Measurements from ENCODE around the gene CAMK1. TPM values are rescaled to one million over a fixed set of nuclear protein-coding genes. Genes with fewer than 3 reads are reported as not detected.

The CAMK1 gene
- total RNA-seq, 1 donor from 2014 or later: 116 TPM

DNA sequence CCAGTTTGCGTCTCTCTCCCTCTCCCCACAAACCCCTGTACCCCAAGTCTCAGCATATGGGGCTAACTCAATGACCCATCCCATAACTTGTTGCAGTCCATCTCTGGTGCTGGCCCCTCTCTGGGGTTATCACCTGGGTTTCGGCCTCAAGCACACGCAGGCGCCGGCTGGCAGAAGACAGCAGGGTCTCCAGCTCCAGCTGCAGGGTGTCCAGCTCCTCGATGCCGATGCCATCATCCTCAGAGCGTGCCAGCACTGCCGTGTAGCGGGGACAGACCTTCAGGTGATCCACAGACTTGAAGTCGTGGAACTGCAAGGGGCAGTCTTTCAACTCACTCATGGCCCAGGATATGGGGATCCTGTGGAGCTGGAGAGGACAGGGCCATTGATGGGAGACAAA, 21.4 kb upstream of the CAMK1 start:
- DNase-seq (ENCODE audit: low spot score): no peak
- intact Hi-C loops (cut with micrococcal nuclease): loop anchor here (5.0 to 10.0 kb wide), 2 partner anchors 141 to 454 kb away; partner anchors contain the start of genes CRELD1 and TATDN2
- Mint-ChIP-seq H3K9me3 (no peaks in the 10 kb centered on the region), H3K4me3 (ENCODE audit: low read depth) (peak overlapping the region; percentile 99), H3K27ac (peak overlapping the region; percentile 98), H3K27me3 (ENCODE audit: low read depth) (no peaks in the 10 kb centered on the region), H3K36me3 (ENCODE audit: low read depth) (peaks cover 71% of the 10 kb centered on the region), H3K4me1 (ENCODE audit: low read depth) (peaks cover 61% of the 10 kb centered on the region)

DNA sequence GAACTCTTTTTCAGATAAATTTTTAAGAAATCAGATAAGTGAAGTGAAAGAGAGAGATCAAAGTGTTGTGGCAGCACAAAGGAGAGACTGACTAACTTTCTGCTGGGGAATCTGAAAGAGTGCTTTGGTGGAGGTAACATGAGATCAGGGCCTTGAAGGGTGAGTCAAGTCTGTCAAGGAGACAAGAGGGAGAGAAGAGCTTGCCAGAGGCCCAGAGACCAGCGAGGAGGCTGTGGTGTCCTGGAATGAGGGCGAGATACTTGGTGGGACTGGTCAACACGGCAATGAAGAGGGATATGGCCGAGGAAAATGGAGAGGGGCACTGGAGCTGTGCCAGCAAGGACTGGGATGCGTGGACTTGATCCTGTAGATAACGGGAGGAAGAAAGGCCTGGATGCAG, 18.0 kb upstream of the CAMK1 start:
- Mint-ChIP-seq H3K27ac (peak overlapping the region; percentile 94), H3K9me3 (no peaks in the 10 kb centered on the region), H3K36me3 (ENCODE audit: low read depth) (peaks cover 73% of the 10 kb centered on the region), H3K4me3 (ENCODE audit: low read depth) (peak overlapping the region; percentile 60), H3K4me1 (ENCODE audit: low read depth) (peaks cover 53% of the 10 kb centered on the region), H3K27me3 (ENCODE audit: low read depth) (no peaks in the 10 kb centered on the region)
- intact Hi-C loops (cut with micrococcal nuclease): loop anchor here (1.0 kb wide), 1 partner anchor 9 kb away; no protein-coding TSS in a partner anchor
- peak; percentile 34 for DNase-seq (ENCODE audit: low spot score)

DNA sequence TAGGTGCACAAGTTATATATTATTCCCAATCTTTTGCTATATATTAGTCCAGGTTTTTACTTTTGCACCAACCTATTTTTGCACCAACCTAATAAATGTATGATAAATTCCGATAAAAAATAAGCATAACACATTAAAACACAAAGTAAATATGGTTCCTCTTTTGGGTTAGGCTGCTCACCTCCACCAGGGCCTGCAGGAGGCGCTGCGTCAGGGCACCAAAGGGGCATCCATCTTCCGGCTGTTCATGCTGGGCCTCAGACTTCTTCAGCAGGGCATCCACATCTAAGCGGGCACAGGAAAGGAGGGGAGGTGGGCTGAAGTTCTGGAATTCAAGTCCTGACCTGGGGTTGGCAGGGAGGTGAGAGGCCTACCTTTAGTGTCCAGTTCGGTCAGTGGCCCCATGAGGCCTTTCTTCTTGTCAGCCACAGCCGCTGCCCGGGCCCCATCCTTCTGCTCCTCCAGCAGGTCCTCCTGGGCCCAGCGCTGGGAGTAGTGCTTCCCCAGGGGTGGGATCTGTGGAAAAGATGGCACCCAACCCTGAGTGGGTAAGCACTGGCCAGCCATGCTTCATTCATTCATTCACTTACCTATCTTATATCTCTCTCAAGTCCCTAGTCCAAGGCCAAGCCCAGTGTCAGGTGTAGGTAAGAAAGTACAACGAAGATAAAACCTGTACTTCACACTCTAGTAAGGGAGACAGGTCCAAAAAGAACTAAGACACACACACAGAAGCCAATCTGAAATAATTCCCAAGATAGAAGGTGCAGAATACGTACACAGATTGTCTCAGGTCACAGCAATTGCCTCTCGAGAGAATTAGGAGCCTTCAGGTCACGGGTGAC, 17.3 kb upstream of the CAMK1 start:
- DNase-seq (ENCODE audit: low spot score): no peak
- no peaks in the 10 kb centered on the region for H3K9me3 Mint-ChIP-seq
- intact Hi-C loops (cut with micrococcal nuclease): loop anchor here (1.0 kb wide), 1 partner anchor 9 kb away; no protein-coding TSS in a partner anchor
- peak overlapping the region; percentile 94 for H3K27ac Mint-ChIP-seq
- H3K4me3 Mint-ChIP-seq (ENCODE audit: low read depth): peak overlapping the region; percentile 60
- peaks cover 79% of the 10 kb centered on the region for H3K36me3 Mint-ChIP-seq (ENCODE audit: low read depth)
- H3K4me1 Mint-ChIP-seq (ENCODE audit: low read depth): peaks cover 58% of the 10 kb centered on the region
- H3K27me3 Mint-ChIP-seq (ENCODE audit: low read depth): no peaks in the 10 kb centered on the region

DNA sequence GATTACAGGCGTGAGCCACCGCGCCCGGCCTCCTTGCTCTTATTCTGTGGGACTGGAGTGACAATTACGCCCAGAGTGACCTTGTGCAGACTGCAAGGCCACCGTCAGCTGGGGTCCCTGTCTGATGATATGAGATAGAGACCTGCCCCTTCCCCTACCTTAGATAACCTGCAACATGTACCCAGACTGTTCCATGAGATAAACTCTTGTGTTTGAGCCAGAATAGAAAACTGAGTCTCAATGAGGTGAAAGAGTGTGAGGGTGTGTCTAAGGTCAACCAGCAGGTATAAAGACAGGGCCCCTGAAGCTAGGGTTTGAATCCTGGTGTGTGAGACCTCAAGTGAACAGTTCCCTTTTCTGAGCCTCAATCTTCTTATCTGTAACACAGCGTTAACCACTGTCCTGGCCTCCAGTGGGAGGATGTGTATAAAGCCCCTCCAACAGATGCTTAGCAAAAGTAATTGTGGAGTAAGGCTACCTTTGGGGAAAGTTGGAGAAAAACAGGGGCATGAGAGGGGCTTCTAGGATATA, 16.5 kb upstream of the CAMK1 start:
- Mint-ChIP-seq H3K27ac (peak overlapping the region; percentile 56), H3K36me3 (ENCODE audit: low read depth) (peaks cover 80% of the 10 kb centered on the region), H3K9me3 (no peaks in the 10 kb centered on the region), H3K4me1 (ENCODE audit: low read depth) (peaks cover 56% of the 10 kb centered on the region), H3K27me3 (ENCODE audit: low read depth) (no peaks in the 10 kb centered on the region), H3K4me3 (ENCODE audit: low read depth) (no peak overlapping the region)
- intact Hi-C loops (cut with micrococcal nuclease): no loop called here
- no peak for DNase-seq (ENCODE audit: low spot score)

DNA sequence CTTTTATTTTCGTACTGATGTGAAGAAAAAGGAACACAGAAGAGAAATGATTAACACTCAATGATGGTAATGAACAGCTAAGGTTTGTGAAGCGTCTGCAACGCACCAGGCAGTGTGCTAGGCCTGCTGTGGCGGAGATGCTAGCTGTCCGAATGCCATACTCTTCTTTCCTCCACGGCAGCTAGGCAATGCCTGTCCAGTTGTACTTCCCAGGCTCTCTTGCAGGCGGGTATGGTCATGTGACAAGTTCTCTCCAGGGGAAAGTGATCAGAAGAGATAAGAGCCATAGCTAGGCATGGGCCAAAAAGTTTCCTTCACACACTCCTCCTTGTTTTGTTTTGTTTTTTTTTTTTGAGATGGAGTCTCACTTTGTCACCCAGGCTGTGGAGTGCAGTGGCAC, 15.9 kb upstream of the CAMK1 start:
- Mint-ChIP-seq H3K27me3 (ENCODE audit: low read depth) (no peaks in the 10 kb centered on the region), H3K9me3 (no peaks in the 10 kb centered on the region), H3K4me3 (ENCODE audit: low read depth) (no peak overlapping the region), H3K36me3 (ENCODE audit: low read depth) (peaks cover 79% of the 10 kb centered on the region), H3K4me1 (ENCODE audit: low read depth) (peaks cover 54% of the 10 kb centered on the region), H3K27ac (peak overlapping the region; percentile 62)
- intact Hi-C loops (cut with micrococcal nuclease): no loop called here
- no peak for DNase-seq (ENCODE audit: low spot score)

DNA sequence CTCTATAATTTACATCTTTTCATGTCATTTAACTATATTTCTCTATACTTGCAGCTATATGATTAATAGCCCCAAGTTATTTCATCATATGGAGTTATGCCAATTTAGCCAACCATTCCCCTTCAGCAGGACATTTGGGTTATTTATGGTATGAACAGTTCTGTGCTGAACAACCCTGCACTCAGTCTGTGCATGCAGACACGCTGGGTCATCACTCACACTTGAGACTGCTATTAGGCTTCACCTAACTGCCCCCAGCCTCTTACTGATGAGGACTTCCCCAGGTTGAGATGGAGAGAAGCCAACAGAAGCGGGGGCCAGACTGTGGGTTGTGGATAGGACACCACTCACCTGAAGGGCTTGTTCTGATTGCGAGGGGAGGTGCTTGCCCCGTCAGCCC, 15.2 kb upstream of the CAMK1 start:
- H3K36me3 Mint-ChIP-seq (ENCODE audit: low read depth): peaks cover 78% of the 10 kb centered on the region
- H3K4me1 Mint-ChIP-seq (ENCODE audit: low read depth): peaks cover 54% of the 10 kb centered on the region
- no peak overlapping the region for H3K27ac Mint-ChIP-seq
- no peak for DNase-seq (ENCODE audit: low spot score)
- H3K4me3 Mint-ChIP-seq (ENCODE audit: low read depth): no peak overlapping the region
- H3K27me3 Mint-ChIP-seq (ENCODE audit: low read depth): no peaks in the 10 kb centered on the region
- no peaks in the 10 kb centered on the region for H3K9me3 Mint-ChIP-seq
- intact Hi-C loops (cut with micrococcal nuclease): no loop called here

DNA sequence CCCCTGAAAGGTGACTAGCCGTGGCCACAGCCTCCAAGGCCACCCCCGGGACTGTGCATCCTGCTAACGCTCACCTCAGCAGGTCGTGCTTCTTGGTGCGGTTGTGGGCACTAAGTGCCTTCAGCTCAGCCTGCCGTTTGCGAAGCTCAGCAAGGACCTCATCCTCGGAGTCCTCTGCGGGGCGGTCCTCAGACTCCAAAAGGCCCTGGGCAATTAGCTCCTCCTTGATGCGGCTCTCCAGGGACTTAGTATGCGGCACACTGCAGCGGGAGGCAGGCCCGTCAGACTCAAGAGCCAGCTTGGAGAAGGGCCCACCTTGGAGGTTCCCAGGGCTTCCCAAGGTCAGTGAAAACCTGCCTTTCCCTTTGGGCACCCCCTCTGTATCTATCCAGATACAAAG, 14.2 kb upstream of the CAMK1 start:
- H3K9me3 Mint-ChIP-seq: no peaks in the 10 kb centered on the region
- H3K27me3 Mint-ChIP-seq (ENCODE audit: low read depth): no peaks in the 10 kb centered on the region
- peaks cover 55% of the 10 kb centered on the region for H3K4me1 Mint-ChIP-seq (ENCODE audit: low read depth)
- H3K27ac Mint-ChIP-seq: no peak overlapping the region
- H3K36me3 Mint-ChIP-seq (ENCODE audit: low read depth): peaks cover 76% of the 10 kb centered on the region
- DNase-seq (ENCODE audit: low spot score): no peak
- no peak overlapping the region for H3K4me3 Mint-ChIP-seq (ENCODE audit: low read depth)
- intact Hi-C loops (cut with micrococcal nuclease): no loop called here

DNA sequence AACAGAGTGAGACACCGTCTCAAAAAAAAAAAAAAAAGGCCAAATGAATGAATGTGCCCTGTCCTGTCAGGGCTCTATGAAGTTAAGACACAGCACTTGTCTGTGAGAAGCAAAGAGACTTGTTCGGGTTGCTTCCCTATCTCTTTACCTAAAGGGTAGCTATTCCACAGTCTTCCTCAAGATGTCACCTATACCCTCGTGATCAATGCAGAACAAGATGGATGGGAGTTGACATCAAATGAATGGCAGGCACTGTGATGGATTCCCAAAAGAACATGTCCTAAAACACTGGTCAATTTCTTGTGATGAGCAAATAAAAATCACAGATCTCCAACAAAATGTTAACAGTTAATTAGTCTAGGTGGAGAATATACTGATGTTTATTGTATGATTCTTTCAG, 13.0 kb upstream of the CAMK1 start:
- peaks cover 74% of the 10 kb centered on the region for H3K36me3 Mint-ChIP-seq (ENCODE audit: low read depth)
- peaks cover 65% of the 10 kb centered on the region for H3K4me1 Mint-ChIP-seq (ENCODE audit: low read depth)
- no peaks in the 10 kb centered on the region for H3K27me3 Mint-ChIP-seq (ENCODE audit: low read depth)
- H3K27ac Mint-ChIP-seq: no peak overlapping the region
- H3K4me3 Mint-ChIP-seq (ENCODE audit: low read depth): no peak overlapping the region
- no peak for DNase-seq (ENCODE audit: low spot score)
- intact Hi-C loops (cut with micrococcal nuclease): no loop called here
- no peaks in the 10 kb centered on the region for H3K9me3 Mint-ChIP-seq

DNA sequence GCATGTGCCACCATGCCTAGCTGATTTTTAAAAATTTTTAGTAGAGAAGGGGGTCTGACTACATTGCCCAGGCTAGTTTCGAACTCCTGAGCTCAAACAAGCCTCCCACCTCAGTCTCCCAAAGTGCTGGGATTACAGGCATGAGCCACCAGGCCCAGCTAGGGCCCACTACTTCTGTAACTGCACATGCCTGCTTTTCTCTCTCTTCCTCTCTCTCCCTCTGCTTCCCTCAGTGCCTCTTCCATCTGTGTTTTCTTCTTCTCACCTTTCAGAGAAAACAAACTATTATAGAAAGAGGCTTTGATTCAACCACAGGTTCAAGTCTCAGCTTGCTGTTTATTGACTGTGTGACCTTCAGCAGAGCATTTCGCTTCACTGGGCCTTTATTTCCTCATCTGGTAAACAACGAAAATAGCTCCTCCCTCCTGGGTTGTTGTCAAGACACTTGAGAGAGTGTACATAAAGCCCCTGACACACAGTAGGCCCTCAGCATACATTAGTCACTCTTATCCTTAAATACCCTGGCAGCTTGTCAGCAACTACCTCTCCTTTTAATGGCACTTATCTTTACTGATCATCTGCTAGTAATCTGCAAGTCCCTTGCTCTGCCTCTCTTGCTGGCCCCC, 12.3 kb upstream of the CAMK1 start:
- intact Hi-C loops (cut with micrococcal nuclease): no loop called here
- H3K27ac Mint-ChIP-seq: peak overlapping the region; percentile 75
- H3K4me3 Mint-ChIP-seq (ENCODE audit: low read depth): no peak overlapping the region
- peaks cover 65% of the 10 kb centered on the region for H3K4me1 Mint-ChIP-seq (ENCODE audit: low read depth)
- H3K36me3 Mint-ChIP-seq (ENCODE audit: low read depth): peaks cover 70% of the 10 kb centered on the region
- H3K9me3 Mint-ChIP-seq: no peaks in the 10 kb centered on the region
- no peaks in the 10 kb centered on the region for H3K27me3 Mint-ChIP-seq (ENCODE audit: low read depth)
- no peak for DNase-seq (ENCODE audit: low spot score)

DNA sequence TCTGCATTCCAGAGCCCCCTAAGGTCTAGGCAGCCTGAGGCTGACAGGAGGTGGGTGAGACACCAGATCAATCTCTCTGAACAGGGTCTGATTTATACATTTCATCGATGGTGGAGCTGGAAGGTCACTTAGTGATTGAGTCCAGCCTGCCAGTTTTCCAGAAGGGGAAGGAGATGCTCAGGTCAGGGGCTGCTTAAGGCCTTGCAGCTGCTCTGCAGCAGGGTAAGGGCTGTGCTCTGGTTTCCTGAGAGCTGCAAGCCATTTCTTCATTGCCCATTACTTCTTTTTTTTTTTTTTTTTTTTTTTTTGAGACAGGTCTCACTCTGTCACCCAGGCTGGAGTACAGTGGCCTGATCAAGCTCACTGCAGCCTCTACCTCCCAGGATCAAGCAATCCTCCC, 11.8 kb upstream of the CAMK1 start:
- H3K36me3 Mint-ChIP-seq (ENCODE audit: low read depth): peaks cover 64% of the 10 kb centered on the region
- intact Hi-C loops (cut with micrococcal nuclease): no loop called here
- H3K4me1 Mint-ChIP-seq (ENCODE audit: low read depth): peaks cover 64% of the 10 kb centered on the region
- H3K9me3 Mint-ChIP-seq: no peaks in the 10 kb centered on the region
- H3K27me3 Mint-ChIP-seq (ENCODE audit: low read depth): no peaks in the 10 kb centered on the region
- H3K4me3 Mint-ChIP-seq (ENCODE audit: low read depth): no peak overlapping the region
- H3K27ac Mint-ChIP-seq: peak overlapping the region; percentile 77
- no peak for DNase-seq (ENCODE audit: low spot score)

DNA sequence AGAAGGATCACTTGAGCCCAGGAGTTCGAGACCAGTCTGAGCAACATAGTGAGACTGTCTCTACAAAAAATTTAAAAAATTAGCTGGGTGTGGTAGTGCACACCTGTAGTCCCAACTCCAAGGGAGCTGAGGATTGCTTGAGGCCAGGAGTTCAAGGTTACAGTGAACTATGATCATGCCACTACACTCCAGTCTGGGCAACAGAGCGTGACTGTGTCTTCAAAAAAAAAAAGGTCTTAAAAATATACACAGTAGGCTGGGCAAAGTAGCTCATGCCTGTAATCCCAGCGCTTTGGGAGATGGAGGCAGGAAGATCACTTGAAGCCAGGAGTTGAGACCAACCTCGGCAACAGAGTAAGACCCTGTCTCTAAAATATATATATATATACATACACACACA, 11.2 kb upstream of the CAMK1 start:
- intact Hi-C loops (cut with micrococcal nuclease): no loop called here
- H3K36me3 Mint-ChIP-seq (ENCODE audit: low read depth): peaks cover 59% of the 10 kb centered on the region
- H3K4me1 Mint-ChIP-seq (ENCODE audit: low read depth): peaks cover 62% of the 10 kb centered on the region

DNA sequence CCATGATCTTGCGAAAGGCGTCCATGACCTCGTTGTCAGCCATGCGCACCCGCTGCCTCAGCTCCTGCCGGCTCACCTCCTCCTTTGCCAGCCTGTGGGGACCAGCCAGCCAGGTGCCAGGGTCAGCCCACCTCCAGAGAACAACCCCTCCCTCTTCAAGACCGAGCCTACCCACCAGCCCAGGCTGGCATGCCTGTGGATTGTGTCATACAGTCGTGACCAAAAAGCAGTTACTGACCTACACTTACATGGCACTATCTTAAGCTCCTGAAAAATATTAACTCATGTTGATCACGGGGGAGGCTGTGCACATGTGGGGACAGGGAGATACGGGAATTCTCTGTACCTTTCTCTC, 10.7 kb upstream of the CAMK1 start:
- no peak for DNase-seq (ENCODE audit: low spot score)
- Mint-ChIP-seq H3K27me3 (ENCODE audit: low read depth) (no peaks in the 10 kb centered on the region), H3K4me1 (ENCODE audit: low read depth) (peaks cover 59% of the 10 kb centered on the region), H3K4me3 (ENCODE audit: low read depth) (peak overlapping the region; percentile 62), H3K27ac (peak overlapping the region; percentile 98), H3K36me3 (ENCODE audit: low read depth) (peaks cover 55% of the 10 kb centered on the region), H3K9me3 (no peaks in the 10 kb centered on the region)
- intact Hi-C loops (cut with micrococcal nuclease): no loop called here

More for the DNA sequence above, 11.2 kb upstream of the CAMK1 start:
- Mint-ChIP-seq H3K4me3 (ENCODE audit: low read depth) (no peak overlapping the region), H3K27me3 (ENCODE audit: low read depth) (no peaks in the 10 kb centered on the region), H3K9me3 (no peaks in the 10 kb centered on the region), H3K27ac (peak overlapping the region; percentile 98)
- no peak for DNase-seq (ENCODE audit: low spot score)

All from activated T-helper 2 cell treated with anti-CD3 and anti-CD28 coated beads, Interferon-gamma antibody, Interleukin-2, Interleukin-4, amounts not matched to agents 10 μg/mL and 5 μg/mL and 100 μg/mL, durations not matched to agents 14 hours and 24 hours and 36 hours (primary cell).